ENCODE measurements around the gene KCTD19. TPM values are rescaled to one million over a fixed set of nuclear protein-coding genes. Genes with fewer than 3 reads are reported as not detected.
"Not testable (repeated sequence)": the region's sequence is repeated elsewhere in the genome, so short reads cannot be mapped to it uniquely, and the experiment has no call there.

The KCTD19 gene
- polyA plus RNA-seq (2012; ENCODE audit: low read depth, missing spikeins), result 6.3 TPM

- FAIRE-seq (peak; percentile 93), DNase-seq (ENCODE audit: insufficient read length, low spot score) (peak; percentile 71)
- TF ChIP-seq POLR2AphosphoS5 (IDR thresholded peaks at IDR 0.05; ENCODE audit: low read depth, low read length), result no peak
- TF ChIP-seq TAF1 (IDR thresholded peaks at IDR 0.05; ENCODE audit: low read depth, low read length), result 0 out of 2 replicates have a peak, but pooled peaks have one; percentile 23
Measured at GRCh38 chr16:67326472-67327309, at the start of gene KCTD19, which contains the start of gene LRRC36. Gene KCTD19, minus strand, starts transcription at chr16:67326741. Its CDS starts 34 bp downstream, at chr16:67326707. Gene LRRC36, plus strand, starts transcription at chr16:67326815. Its CDS starts 48 bp downstream, at chr16:67326863.

DNA sequence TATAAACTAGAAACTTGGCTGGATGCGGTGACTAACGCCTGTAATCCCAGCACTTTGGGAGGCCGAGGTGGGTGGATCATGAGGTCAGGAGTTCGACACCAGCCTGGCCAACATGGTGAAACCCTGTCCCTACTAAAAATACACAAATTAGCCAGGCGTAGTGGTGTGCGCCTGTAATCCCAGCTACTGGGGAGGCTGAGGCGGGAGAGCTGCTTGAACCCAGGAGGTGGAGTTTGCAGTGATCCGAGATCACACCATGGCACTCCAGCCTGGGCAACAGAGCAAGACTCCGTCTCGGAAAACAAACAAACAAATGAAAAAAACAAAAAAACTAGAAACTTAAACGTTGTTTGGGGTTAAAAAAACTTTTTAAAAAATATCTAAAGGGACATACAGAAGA lies 49.5 kb upstream of the KCTD19 start:
- not testable (repeated sequence) for FAIRE-seq; DNase-seq (ENCODE audit: insufficient read length, low spot score)

DNA sequence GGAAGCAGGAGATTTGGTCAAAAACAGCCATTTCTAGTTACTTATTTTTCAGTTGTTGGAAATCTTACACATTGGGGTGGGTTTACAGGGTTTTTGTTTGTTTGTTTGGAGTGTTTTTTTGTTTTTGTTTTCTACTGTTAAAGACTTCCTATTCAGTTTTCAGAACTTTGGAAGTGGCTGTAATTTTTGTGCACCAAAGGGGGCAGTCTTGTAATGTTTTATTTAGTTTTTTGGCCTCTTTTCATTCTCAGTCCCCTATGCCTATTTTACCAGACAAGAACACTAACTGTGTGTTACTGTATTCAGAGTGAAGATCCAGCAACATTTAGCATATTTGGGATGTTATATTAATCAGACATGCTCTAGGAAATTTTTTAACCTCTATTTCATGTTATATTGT lies 46.1 kb upstream of the KCTD19 start:
- no peak for TF ChIP-seq POLR2AphosphoS5 (IDR thresholded peaks at IDR 0.05; ENCODE audit: low read depth, low read length)
- TF ChIP-seq SPI1 (IDR thresholded peaks at IDR 0.05; ENCODE audit: low read depth, low read length), result no peak
- no peak for TF ChIP-seq PAX5 (IDR thresholded peaks at IDR 0.05; ENCODE audit: insufficient read depth, low read length, severe bottlenecking)
- TF ChIP-seq POU2F2 (IDR thresholded peaks at IDR 0.05; ENCODE audit: low read depth, low read length), result no peak
- no peak for TF ChIP-seq POLR2A (IDR thresholded peaks at IDR 0.05; ENCODE audit: low read depth, low read length)
- no peak for TF ChIP-seq TAF1 (IDR thresholded peaks at IDR 0.05; ENCODE audit: low read depth, low read length)
- no peak for FAIRE-seq
- no peak for DNase-seq (ENCODE audit: insufficient read length, low spot score)

DNA sequence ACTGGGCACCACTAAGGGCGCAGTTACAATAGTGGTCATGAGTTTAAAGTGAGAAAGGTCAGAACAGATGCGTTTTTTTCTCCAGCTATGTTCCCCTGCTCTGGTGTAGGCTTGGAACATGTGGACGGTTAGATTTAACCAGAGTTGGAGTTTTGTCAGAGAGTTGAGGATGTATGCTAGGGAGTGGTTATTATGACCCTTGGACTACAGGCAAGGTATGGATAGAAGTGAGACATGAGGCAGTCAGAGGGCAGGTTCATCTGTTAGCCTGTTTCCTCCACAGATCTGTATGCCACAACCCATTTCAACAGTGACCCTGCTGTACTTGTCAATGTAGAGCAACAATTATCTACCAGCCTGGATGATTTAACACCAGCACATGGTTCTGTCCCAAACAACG lies 44.1 kb upstream of the KCTD19 start:
- no peak for FAIRE-seq
- TF ChIP-seq TAF1 (IDR thresholded peaks at IDR 0.05; ENCODE audit: low read depth, low read length) (no peak), POU2F2 (IDR thresholded peaks at IDR 0.05; ENCODE audit: low read depth, low read length) (no peak), PAX5 (IDR thresholded peaks at IDR 0.05; ENCODE audit: insufficient read depth, low read length, severe bottlenecking) (no peak), POLR2A (IDR thresholded peaks at IDR 0.05; ENCODE audit: low read depth, low read length) (no peak), POLR2AphosphoS5 (IDR thresholded peaks at IDR 0.05; ENCODE audit: low read depth, low read length) (no peak), SPI1 (IDR thresholded peaks at IDR 0.05; ENCODE audit: low read depth, low read length) (no peak)
- DNase-seq (ENCODE audit: insufficient read length, low spot score), result no peak

DNA sequence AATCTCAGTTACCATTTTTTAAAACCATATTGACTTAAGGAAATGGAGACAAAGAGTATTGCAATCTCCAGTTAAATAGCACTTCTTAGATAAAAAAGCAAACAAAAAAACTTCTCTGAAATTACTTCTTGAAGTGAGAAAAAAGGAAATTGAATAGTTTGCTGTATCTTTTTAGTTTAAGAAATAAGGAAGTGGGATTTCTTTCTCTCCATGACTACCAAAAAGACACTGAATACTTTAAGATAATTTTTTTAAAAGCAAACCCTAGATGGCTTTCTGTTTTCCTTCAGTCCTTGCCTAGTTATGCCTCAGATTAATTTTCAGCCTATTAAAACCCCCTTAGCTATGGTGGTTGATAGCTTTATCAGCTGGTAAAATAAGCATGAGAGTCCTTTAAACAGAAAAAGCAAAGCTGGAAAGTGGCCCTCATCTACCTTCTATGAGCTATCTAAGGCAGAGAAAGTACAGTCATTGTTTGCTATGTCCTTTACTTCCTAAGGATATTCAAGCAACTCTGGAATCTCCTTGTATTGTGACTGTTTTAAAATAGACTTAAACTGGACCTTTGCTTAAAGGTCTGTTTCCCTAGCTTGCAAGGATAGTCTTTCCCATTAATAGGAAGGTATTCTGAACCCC lies 38.2 kb upstream of the KCTD19 start:
- no peak for TF ChIP-seq POU2F2 (IDR thresholded peaks at IDR 0.05; ENCODE audit: low read depth, low read length)
- TF ChIP-seq POLR2AphosphoS5 (IDR thresholded peaks at IDR 0.05; ENCODE audit: low read depth, low read length), result no peak
- TF ChIP-seq POLR2A (IDR thresholded peaks at IDR 0.05; ENCODE audit: low read depth, low read length), result no peak
- TF ChIP-seq SPI1 (IDR thresholded peaks at IDR 0.05; ENCODE audit: low read depth, low read length), result peak; percentile 74
- no peak for TF ChIP-seq PAX5 (IDR thresholded peaks at IDR 0.05; ENCODE audit: insufficient read depth, low read length, severe bottlenecking)
- no peak for TF ChIP-seq TAF1 (IDR thresholded peaks at IDR 0.05; ENCODE audit: low read depth, low read length)
- no peak for FAIRE-seq
- no peak for DNase-seq (ENCODE audit: insufficient read length, low spot score)

- TF ChIP-seq POU2F2 (IDR thresholded peaks at IDR 0.05; ENCODE audit: low read depth, low read length), result no peak
- FAIRE-seq (no peak), DNase-seq (ENCODE audit: insufficient read length, low spot score) (no peak)
Measured at GRCh38 chr16:67361038-67361437, 34.5 kb upstream of the KCTD19 start.

DNA sequence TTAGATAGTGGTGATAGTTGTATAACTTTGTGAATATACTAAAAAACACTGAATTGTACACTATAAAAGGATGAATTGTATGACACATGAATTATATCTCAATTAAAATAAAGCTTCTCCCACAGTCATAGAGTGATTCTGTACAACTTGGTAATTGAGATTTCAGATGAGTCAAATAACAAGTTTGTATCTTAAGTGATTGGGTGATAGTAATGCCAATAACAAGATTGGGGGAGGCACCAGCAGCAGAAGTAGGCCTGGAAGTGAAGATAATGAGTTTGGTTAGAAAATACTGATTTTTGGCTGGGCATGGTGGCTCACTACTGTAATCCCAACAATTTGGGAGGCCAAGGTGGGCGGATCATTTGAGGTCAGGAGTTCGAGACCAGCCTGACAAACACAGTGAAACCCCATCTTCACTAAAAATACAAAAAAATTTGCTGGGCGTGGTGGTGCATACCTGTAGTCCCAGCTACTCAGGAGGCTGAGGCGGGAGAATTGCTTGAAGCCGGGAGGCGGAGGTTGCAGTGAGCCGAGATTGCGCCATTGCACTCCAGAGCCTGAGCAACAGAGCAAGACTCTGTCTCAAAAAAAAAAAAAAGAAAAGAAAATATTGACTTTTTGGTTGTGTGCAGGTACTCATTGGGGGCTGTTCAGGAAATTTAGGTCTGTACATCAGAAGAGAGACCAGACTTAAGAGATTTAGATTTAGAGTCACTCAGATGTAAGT lies 33.2 kb upstream of the KCTD19 start:
- FAIRE-seq; DNase-seq (ENCODE audit: insufficient read length, low spot score): not testable (repeated sequence)

- no peak for DNase-seq (ENCODE audit: insufficient read length, low spot score)
- TF ChIP-seq TAF1 (IDR thresholded peaks at IDR 0.05; ENCODE audit: low read depth, low read length) (no peak), POLR2AphosphoS5 (IDR thresholded peaks at IDR 0.05; ENCODE audit: low read depth, low read length) (no peak), PAX5 (IDR thresholded peaks at IDR 0.05; ENCODE audit: insufficient read depth, low read length, severe bottlenecking) (no peak), SPI1 (IDR thresholded peaks at IDR 0.05; ENCODE audit: low read depth, low read length) (no peak), POU2F2 (IDR thresholded peaks at IDR 0.05; ENCODE audit: low read depth, low read length) (no peak), POLR2A (IDR thresholded peaks at IDR 0.05; ENCODE audit: low read depth, low read length) (no peak)
- FAIRE-seq, result no peak
Measured at GRCh38 chr16:67357561-67357960, 31.0 kb upstream of the KCTD19 start.

GRCh38 chr16:67356396-67356795 lies 29.9 kb upstream of the KCTD19 start:
- TF ChIP-seq PAX5 (IDR thresholded peaks at IDR 0.05; ENCODE audit: insufficient read depth, low read length, severe bottlenecking), result no peak
- TF ChIP-seq POLR2AphosphoS5 (IDR thresholded peaks at IDR 0.05; ENCODE audit: low read depth, low read length), result no peak
- TF ChIP-seq TAF1 (IDR thresholded peaks at IDR 0.05; ENCODE audit: low read depth, low read length), result no peak
- no peak for TF ChIP-seq POU2F2 (IDR thresholded peaks at IDR 0.05; ENCODE audit: low read depth, low read length)
- TF ChIP-seq SPI1 (IDR thresholded peaks at IDR 0.05; ENCODE audit: low read depth, low read length), result no peak
- no peak for TF ChIP-seq POLR2A (IDR thresholded peaks at IDR 0.05; ENCODE audit: low read depth, low read length)
- no peak for FAIRE-seq
- DNase-seq (ENCODE audit: insufficient read length, low spot score), result no peak

DNA sequence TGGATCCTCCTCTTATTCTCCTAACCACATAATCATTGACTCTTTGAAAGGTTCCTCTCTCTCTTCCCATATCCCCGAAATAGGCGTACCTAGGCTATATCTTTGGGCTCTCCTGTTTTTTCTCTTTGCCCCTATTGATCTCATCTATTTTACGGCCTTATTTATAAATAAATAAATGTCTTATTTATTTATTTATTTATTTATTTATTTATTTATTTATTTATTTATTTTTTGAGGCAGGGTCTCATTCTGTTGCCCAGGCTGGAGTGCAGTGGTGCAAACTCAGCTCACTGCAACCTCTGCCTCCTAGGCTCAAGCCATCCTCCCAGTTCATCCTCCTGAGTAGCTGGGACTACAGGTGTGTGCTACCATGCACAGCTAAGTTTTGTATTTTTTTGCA lies 25.9 kb upstream of the KCTD19 start:
- FAIRE-seq; DNase-seq (ENCODE audit: insufficient read length, low spot score): not testable (repeated sequence)

All from GM12891 (cell line).